Transverse colon (tissue), 4 donors: Measurements from ENCODE around the gene TRIM47.

Experiments used
- CTCF ChIP-seq, 5 experiments: fragments of 200-600 bp in 3 of 5; fragments of 450-650 bp in 2 of 5; sonication (generic) in 3 of 5; IDR thresholded peaks; 1 replicate in 2 of 5; 2 replicates in 3 of 5; pipeline ENCODE4 v1.5.1; 2016 to 2017; ENCODE audit warnings: antibody characterized with exemption in 5 of 5, inconsistent platforms in 3 of 5, mild to moderate bottlenecking in 2 of 5, moderate library complexity in 1 of 5
- EP300 ChIP-seq: sonication (generic); formaldehyde crosslinking; IDR thresholded peaks from one replicate; pipeline ENCODE4 v1.6.1; 2017; ENCODE audit warnings: antibody characterized with exemption, low read depth
- POLR2A ChIP-seq: fragments of 450-650 bp; IDR thresholded peaks from one replicate; pipeline ENCODE4 v1.6.1; 2016; ENCODE audit warnings: antibody characterized with exemption, mild to moderate bottlenecking, moderate library complexity
- POLR2AphosphoS5 ChIP-seq, 3 donors: sonication (generic); formaldehyde crosslinking; IDR thresholded peaks; one replicate each; pipeline ENCODE4 v1.6.1; 2016; ENCODE audit warnings: antibody characterized with exemption in 3 of 3

GRCh38 chr17:75906143-75906884, 27.9 kb upstream of the TRIM47 start:
- TF ChIP-seq CTCF (IDR thresholded peaks at IDR 0.05) (no peak), EP300 (no peak), POLR2A (no peak), POLR2AphosphoS5 (IDR thresholded peaks at IDR 0.05) (no peak)
